Measurements from ENCODE around the gene ARRB1. TPM values are rescaled to one million over a fixed set of nuclear protein-coding genes. Genes with fewer than 3 reads are reported as not detected.

Gene ARRB1
- total RNA-seq, 4 donors from 2014 or later = 23.1 to 61.8 (median 44.8) TPM

DNA sequence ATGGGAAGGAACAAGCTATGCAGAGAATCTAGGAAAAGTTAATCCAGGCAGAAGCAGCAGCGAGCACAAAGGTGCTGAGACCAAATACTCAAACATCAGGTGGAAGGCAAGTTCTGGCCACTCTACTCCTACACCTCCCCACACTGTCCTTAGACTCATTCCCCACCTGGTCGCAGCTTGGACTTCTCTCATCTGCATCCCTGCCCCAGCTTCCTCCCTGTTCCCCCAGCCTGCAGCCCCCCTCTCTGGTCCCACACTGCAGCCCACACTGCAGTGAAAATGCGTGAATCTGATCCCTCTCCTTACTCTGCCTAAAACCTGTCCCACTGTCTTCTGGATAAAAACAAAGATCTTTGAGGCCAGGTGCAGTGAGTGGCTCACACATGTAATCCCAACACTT is 101.8 kb downstream of the ARRB1 start:
- TF ChIP-seq POLR2A (IDR thresholded peaks at IDR 0.05) = no peak
- TF ChIP-seq, protein P1, sequence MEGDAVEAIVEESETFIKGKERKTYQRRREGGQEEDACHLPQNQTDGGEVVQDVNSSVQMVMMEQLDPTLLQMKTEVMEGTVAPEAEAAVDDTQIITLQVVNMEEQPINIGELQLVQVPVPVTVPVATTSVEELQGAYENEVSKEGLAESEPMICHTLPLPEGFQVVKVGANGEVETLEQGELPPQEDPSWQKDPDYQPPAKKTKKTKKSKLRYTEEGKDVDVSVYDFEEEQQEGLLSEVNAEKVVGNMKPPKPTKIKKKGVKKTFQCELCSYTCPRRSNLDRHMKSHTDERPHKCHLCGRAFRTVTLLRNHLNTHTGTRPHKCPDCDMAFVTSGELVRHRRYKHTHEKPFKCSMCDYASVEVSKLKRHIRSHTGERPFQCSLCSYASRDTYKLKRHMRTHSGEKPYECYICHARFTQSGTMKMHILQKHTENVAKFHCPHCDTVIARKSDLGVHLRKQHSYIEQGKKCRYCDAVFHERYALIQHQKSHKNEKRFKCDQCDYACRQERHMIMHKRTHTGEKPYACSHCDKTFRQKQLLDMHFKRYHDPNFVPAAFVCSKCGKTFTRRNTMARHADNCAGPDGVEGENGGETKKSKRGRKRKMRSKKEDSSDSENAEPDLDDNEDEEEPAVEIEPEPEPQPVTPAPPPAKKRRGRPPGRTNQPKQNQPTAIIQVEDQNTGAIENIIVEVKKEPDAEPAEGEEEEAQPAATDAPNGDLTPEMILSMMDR (IDR thresholded peaks at IDR 0.05) = no peak
- H3K27ac ChIP-seq = no peak overlapping the region
- intact Hi-C loops (cut with DNase I; ENCODE audit: low total_unique reads) = loop anchor here (5.0 to 10.0 kb wide), 2 partner anchors 227 to 315 kb away; no protein-coding TSS in a partner anchor
- DNase-seq = no peak
- no peaks in the 10 kb centered on the region for H3K27me3 ChIP-seq
- no peaks in the 10 kb centered on the region for H3K4me1 ChIP-seq
- no peaks in the 10 kb centered on the region for H3K36me3 ChIP-seq
- no peaks in the 10 kb centered on the region for H3K9me3 ChIP-seq
- no peak overlapping the region for H3K4me3 ChIP-seq

DNA sequence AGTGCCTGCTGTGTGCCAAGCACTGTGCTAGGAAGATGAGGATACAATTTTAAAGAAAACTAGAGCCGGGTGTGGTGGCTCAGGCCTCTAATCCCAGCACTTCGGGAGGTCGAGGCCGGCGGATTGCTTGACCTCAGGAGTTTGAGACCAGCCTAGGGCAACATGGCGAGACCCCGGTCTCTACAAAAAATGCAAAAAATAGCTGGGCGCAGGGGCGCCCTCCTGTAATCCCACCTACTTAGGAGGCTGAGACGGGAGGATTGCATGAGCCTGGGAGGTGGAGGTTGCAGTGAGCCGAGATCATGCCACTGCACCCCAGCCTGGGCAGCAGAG is 102.6 kb downstream of the ARRB1 start:
- no peak for TF ChIP-seq POLR2A (IDR thresholded peaks at IDR 0.05)
- TF ChIP-seq, protein P1 (IDR thresholded peaks at IDR 0.05) = no peak
- no peak overlapping the region for H3K27ac ChIP-seq

DNA sequence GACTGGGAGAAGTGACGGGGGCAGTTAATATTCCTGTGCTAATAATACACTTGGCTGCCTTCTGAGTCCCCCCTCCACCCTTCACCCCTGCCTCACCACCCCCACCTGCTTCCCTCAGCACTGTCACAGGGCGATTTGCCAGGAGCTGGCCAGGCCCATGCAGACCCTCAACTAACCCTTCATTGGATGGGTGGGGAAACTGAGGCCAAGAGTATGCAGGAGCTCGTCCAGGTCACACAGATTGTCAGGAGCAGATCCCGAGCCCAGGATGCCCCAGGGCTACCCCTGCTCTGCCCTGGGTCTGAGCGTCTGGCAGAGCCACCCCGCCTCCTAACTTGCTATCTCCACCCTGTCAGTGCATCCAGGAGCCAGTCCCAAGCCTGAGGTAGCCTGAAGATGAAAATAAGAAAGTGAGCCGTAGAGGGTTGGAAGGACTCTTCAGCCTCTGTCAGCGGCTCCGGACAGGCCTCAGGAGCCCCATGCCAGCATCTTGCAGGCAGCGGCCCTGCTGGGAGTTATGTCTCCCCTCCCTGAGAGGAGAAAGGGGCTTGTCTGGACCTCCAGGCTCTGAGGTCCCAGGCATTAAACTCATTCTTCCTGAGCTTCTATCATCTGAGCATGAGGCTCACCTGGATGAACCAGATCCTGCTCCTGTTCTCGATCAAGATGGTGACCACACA is 104.7 kb downstream of the ARRB1 start:
- peak in 1 of 2 donors; percentile 3 for DNase-seq
- Histone ChIP-seq H3K27ac (no peak overlapping the region), H3K27me3 (peaks cover 0 to 4% of the 10 kb centered on the region in 2 donors), H3K36me3 (no peaks in the 10 kb centered on the region), H3K9me3 (no peaks in the 10 kb centered on the region), H3K4me3 (no peak overlapping the region), H3K4me1 (peaks cover 0 to 5% of the 10 kb centered on the region in 2 donors)
- intact Hi-C loops (cut with DNase I; ENCODE audit: low total_unique reads) = loop anchor here (5.0 to 10.0 kb wide), 2 partner anchors 225 to 312 kb away; no protein-coding TSS in a partner anchor
- TF ChIP-seq, protein P1 (IDR thresholded peaks at IDR 0.05) = no peak
- TF ChIP-seq POLR2A (IDR thresholded peaks at IDR 0.05) = no peak

More for the DNA sequence above, 102.6 kb downstream of the ARRB1 start:
- DNase-seq = no peak
- Histone ChIP-seq H3K27me3 (no peaks in the 10 kb centered on the region), H3K4me1 (no peaks in the 10 kb centered on the region), H3K9me3 (no peaks in the 10 kb centered on the region), H3K4me3 (no peak overlapping the region), H3K36me3 (no peaks in the 10 kb centered on the region)
- intact Hi-C loops (cut with DNase I; ENCODE audit: low total_unique reads) = loop anchor here (5.0 to 10.0 kb wide), 2 partner anchors 227 to 314 kb away; no protein-coding TSS in a partner anchor

DNA sequence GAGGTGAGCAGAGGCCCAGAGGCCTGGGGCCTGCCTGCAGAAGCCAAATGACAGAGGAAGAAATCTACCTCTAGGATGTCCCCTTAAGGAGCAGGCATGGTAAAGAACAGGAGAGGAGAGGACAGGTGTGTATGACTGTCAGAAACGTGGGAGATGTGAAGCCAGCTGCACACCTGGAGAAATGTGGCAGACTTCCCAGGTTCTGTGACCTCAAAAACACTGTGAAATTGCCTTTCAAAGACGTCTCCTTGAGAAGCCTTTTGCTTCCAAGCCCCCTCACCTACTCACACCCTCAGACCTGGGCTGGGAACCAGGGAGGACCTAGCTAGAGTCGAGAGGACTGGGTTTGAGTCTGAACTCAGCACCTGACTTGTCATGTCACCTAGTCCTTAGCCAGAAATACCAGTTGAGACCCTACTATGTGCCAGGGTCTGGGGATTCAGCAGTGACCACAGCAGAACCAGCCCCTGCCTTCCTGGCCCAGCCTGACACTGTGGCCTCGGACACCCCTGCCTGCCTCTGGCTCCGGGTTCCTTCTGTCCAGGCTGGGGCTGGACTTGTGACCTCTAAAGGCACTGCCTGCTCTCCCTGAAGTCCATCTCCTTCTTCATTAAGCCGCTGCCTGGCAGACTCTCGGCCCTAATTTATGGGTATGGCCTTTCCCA is 105.3 kb downstream of the ARRB1 start:
- intact Hi-C loops (cut with DNase I; ENCODE audit: low total_unique reads) = loop anchor here (5.0 to 10.0 kb wide), 2 partner anchors 224 to 311 kb away; no protein-coding TSS in a partner anchor
- peak in 1 of 2 donors; percentile 34 for DNase-seq
- Histone ChIP-seq H3K4me1 (peaks cover 0 to 10% of the 10 kb centered on the region in 2 donors), H3K36me3 (no peaks in the 10 kb centered on the region), H3K27me3 (peaks cover 0 to 4% of the 10 kb centered on the region in 2 donors), H3K4me3 (no peak overlapping the region), H3K9me3 (no peaks in the 10 kb centered on the region), H3K27ac (no peak overlapping the region)
- TF ChIP-seq, protein P1 (IDR thresholded peaks at IDR 0.05) = no peak
- no peak for TF ChIP-seq POLR2A (IDR thresholded peaks at IDR 0.05)
